Esophagus squamous epithelium (tissue), 5 donors: ENCODE measurements around the gene VMAC. TPM values are rescaled to one million over a fixed set of nuclear protein-coding genes. Genes with fewer than 3 reads are reported as not detected.
"Not testable (repeated sequence)": the region's sequence is repeated elsewhere in the genome, so short reads cannot be mapped to it uniquely, and the experiment has no call there.

Experiments
- DNase-seq: peaks from one replicate; lab custom pipeline; 2025; lab: John Stamatoyannopoulos, UW
- H3K27ac ChIP-seq, 4 donors: fragments of 200-600 bp; sonication (generic); one replicate each; pipeline ENCODE4 v1.5.1; 2016 to 2019; ENCODE audit warnings: mild to moderate bottlenecking in 1 of 4
- H3K27me3 ChIP-seq, 4 donors: fragments of 200-600 bp; sonication (generic); 1 replicate in 3 of 4; 2 replicates in 1 of 4; pipeline versions ENCODE4 v1.5.1 to v1.6.0; 2017 to 2021; ENCODE audit warnings: antibody characterized with exemption in 1 of 4
- H3K36me3 ChIP-seq, 3 donors: fragments of 200-600 bp; sonication (generic); one replicate each; pipeline ENCODE4 v1.5.1; 2016 to 2019
- H3K4me1 ChIP-seq, 3 donors: fragments of 200-600 bp; sonication (generic); one replicate each; pipeline ENCODE4 v1.5.1; 2017 to 2019
- H3K4me3 ChIP-seq, 4 donors: fragments of 200-600 bp; sonication (generic); 1 replicate in 3 of 4; 2 replicates in 1 of 4; pipeline ENCODE4 v1.5.1; 2016 to 2019; ENCODE audit warnings: mild to moderate bottlenecking in 2 of 4, moderate library complexity in 1 of 4
- H3K9me3 ChIP-seq, 3 donors: fragments of 200-600 bp; sonication (generic); one replicate each; pipeline ENCODE4 v1.5.1; 2016 to 2019
- POLR2A ChIP-seq, 4 donors: fragments of 450-650 bp; IDR thresholded peaks; one replicate each; pipeline ENCODE4 v1.6.1; 2017; ENCODE audit warnings: antibody characterized with exemption in 4 of 4, mild to moderate bottlenecking in 4 of 4, moderate library complexity in 3 of 4
- WGBS, 2 donors: methylation state at CpG; one replicate each; pipeline ENCODE4 v1.1.5; 2018; 5-methylcytosine and 5-hydroxymethylcytosine counted together
- intact Hi-C: fragments of 100-400 bp; cut with DNase I; formaldehyde crosslinking; loops from one replicate; pipeline ENCODE4 v1.15.0; 2022
- total RNA-seq, 4 donors: library from RNA; depleted of rRNA; stranded (reverse); fragments of >200 nt; gene quantifications; one replicate each; pipeline ENCODE4 v1.1.0, GENCODE V29; 2016
- TF ChIP-seq, protein P1 (sequence below), 6 experiments: fragments of 450-650 bp in 4 of 6; fragments of 200-600 bp in 2 of 6; sonication (generic) in 2 of 6; IDR thresholded peaks; one replicate each; pipeline ENCODE4 v1.5.1; 2016 to 2019; ENCODE audit warnings: antibody characterized with exemption in 6 of 6, mild to moderate bottlenecking in 4 of 6, moderate library complexity in 4 of 6
- donor health status: DM: yes; HTN: yes; CAD: no.

The VMAC gene
- total RNA-seq, 4 donors from 2014 or later = 3.1 to 8.6 (median 5.6) TPM

DNA sequence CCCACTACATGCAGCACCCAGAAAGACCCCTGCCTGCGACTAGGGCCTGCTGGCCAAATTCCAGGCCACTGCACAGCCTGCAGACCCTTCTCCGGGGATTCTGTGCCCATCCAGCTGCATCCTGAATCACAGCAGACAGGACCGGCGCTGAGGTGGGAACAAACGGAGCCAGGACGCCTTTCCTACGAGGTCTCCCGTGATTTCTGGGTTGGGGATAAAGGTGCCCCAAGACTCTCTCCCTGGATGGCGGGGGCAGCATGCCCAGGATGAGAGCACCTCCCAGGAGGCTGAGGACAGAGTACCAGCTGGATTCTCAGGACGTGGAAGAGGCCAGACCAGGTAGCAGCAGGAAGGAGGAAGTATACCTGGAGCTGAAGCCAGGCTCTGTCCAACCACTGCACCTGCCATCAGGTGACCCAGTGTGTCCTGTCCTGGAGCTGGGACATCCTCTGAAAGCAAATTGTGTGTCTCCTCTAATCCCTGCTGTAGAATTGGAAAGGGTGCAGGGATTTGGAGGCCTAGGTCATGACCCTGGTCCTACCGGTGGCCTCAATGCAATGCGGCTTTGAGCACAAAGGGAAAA, 31.0 kb upstream of the VMAC start:
- intact Hi-C loops = no loop called here
- TF ChIP-seq POLR2A (IDR thresholded peaks at IDR 0.05) = no peak
- TF ChIP-seq, protein P1, sequence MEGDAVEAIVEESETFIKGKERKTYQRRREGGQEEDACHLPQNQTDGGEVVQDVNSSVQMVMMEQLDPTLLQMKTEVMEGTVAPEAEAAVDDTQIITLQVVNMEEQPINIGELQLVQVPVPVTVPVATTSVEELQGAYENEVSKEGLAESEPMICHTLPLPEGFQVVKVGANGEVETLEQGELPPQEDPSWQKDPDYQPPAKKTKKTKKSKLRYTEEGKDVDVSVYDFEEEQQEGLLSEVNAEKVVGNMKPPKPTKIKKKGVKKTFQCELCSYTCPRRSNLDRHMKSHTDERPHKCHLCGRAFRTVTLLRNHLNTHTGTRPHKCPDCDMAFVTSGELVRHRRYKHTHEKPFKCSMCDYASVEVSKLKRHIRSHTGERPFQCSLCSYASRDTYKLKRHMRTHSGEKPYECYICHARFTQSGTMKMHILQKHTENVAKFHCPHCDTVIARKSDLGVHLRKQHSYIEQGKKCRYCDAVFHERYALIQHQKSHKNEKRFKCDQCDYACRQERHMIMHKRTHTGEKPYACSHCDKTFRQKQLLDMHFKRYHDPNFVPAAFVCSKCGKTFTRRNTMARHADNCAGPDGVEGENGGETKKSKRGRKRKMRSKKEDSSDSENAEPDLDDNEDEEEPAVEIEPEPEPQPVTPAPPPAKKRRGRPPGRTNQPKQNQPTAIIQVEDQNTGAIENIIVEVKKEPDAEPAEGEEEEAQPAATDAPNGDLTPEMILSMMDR (IDR thresholded peaks at IDR 0.05) = no peak
- Histone ChIP-seq H3K4me3 (no peak overlapping the region), H3K27ac (peak overlapping the region in 1 of 4 donors; percentile 33), H3K36me3 (no peaks in the 10 kb centered on the region), H3K9me3 (no peaks in the 10 kb centered on the region), H3K4me1 (peaks cover 0 to 7% (median 4%) of the 10 kb centered on the region in 3 donors), H3K27me3 (peaks cover 0 to 24% (median 0%) of the 10 kb centered on the region in 4 donors)
- DNase-seq = no peak
- WGBS, 2 donors = 73 to 87% methylated on average over 3 of the region's 12 CpGs

DNA sequence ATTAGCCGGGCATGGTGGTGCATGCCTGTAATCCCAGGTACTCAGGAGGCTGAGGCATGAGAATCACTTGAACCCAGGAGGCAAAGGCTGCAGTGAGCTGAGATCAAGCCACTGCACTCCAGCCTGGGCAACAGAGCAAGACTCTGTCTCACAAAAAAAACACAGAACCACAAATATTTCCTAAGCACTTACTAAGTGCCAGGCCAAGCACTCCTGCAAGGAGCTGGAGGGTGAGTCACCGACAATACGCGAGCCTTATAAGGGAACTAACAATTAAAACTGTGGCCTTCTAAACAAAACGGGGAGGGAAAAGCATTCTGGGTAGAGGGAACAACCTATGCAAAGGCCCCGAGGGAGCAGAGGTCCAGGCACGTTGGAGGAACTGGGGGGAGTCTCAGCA, 30.2 kb upstream of the VMAC start:
- H3K9me3 ChIP-seq, DNase-seq, H3K36me3 ChIP-seq, H3K4me3 ChIP-seq, intact Hi-C loops: not testable (repeated sequence)
- 41 to 68% methylated on average over 7 of the region's 7 CpGs for WGBS, 2 donors
- peaks cover 0 to 32% (median 0%) of the 10 kb centered on the region in 4 donors for H3K27me3 ChIP-seq
- H3K27ac ChIP-seq = peak overlapping the region; percentile 9 to 65 (median 32)
- peaks cover 0 to 10% (median 4%) of the 10 kb centered on the region in 3 donors for H3K4me1 ChIP-seq

DNA sequence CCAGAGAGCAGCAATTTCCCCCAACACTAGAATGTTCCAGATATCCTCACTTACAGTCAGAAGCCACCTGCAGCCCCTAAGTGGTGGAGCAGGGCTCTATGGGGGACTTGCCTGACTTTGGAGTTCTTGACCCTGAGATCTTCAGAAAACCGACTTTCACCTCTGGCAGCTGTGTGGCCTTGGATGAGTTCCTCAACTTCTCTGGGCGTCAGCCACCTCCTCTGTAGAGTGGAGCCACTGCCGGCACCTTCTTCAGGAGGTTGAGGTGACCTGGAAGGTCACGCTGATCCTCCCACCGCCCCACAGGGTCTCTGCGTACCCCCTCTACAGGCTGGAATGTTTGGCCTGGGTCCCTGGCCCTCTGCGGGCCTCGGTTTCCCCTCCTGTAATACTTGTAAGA, 27.2 kb upstream of the VMAC start:
- 60 to 71% methylated on average over 1 to 6 of the region's 8 CpGs for WGBS, 2 donors
- no peak for DNase-seq
- Histone ChIP-seq H3K4me3 (no peak overlapping the region), H3K27me3 (peaks cover 0 to 57% (median 0%) of the 10 kb centered on the region in 4 donors), H3K4me1 (peaks cover 8 to 31% (median 10%) of the 10 kb centered on the region in 3 donors), H3K27ac (no peak overlapping the region), H3K36me3 (no peaks in the 10 kb centered on the region), H3K9me3 (no peaks in the 10 kb centered on the region)
- intact Hi-C loops = no loop called here
- no peak for TF ChIP-seq POLR2A (IDR thresholded peaks at IDR 0.05)
- TF ChIP-seq, protein P1 (IDR thresholded peaks at IDR 0.05) = no peak

DNA sequence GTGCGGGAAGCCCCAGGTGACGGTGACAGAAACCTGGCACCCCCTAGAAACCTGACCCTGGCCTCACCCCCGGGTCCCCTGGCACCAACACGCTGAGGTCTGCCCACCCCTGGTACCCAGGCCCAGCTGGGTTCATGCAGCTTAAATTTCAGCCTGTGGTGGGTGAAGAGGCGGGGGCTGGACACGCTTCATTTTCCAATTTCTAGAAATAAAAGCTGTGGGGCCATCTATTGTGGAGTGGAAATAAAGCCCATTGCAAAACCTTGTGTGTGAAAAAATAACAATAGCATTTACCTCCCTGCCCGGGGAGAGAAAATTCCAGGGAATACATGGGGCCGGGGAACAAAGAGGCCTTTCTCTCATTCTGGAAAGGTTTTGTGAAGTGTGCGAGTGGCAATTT, 26.8 kb upstream of the VMAC start:
- intact Hi-C loops = no loop called here
- Histone ChIP-seq H3K9me3 (no peaks in the 10 kb centered on the region), H3K4me1 (peaks cover 8 to 36% (median 10%) of the 10 kb centered on the region in 3 donors), H3K27ac (no peak overlapping the region), H3K27me3 (peaks cover 0 to 60% (median 0%) of the 10 kb centered on the region in 4 donors), H3K4me3 (no peak overlapping the region), H3K36me3 (no peaks in the 10 kb centered on the region)
- TF ChIP-seq POLR2A (IDR thresholded peaks at IDR 0.05) = no peak
- TF ChIP-seq, protein P1 (IDR thresholded peaks at IDR 0.05) = no peak
- 67 to 72% methylated on average over 4 to 6 of the region's 9 CpGs for WGBS, 2 donors
- no peak for DNase-seq

DNA sequence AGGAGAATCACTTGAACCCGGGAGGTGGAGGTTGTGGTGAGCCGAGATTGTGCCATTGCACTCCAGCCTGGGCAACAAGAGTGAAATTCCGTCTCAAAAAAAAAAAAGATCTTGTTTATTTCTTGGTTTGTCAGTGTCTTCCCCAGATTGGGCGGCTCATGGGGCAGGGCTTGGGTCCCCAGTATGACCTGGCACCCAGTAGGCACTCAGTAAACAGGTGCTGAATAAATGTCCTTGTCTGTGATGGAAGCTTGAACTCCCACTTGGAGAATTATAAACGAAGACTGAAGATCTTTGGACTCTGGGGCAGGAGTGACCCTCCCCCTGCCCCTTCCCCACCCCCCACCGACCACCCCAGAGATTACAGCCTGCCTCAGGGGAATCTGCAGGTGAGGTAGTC, 24.5 kb upstream of the VMAC start:
- Histone ChIP-seq H3K27me3 (peaks cover 0 to 60% (median 0%) of the 10 kb centered on the region in 4 donors), H3K36me3 (no peaks in the 10 kb centered on the region), H3K4me3 (no peak overlapping the region), H3K4me1 (peaks cover 4 to 49% (median 10%) of the 10 kb centered on the region in 3 donors), H3K9me3 (no peaks in the 10 kb centered on the region), H3K27ac (peak overlapping the region; percentile 42 to 68 (median 64))
- TF ChIP-seq, protein P1 (IDR thresholded peaks at IDR 0.05) = no peak
- TF ChIP-seq POLR2A (IDR thresholded peaks at IDR 0.05) = no peak
- 39% methylated on average over 4 of the region's 6 CpGs; no CpG with 5 or more reads in 1 of the 2 donors for WGBS, 2 donors
- DNase-seq = no peak
- intact Hi-C loops = no loop called here
